Measurements from ENCODE around the gene SPEG. TPM values are rescaled to one million over a fixed set of nuclear protein-coding genes. Genes with fewer than 3 reads are reported as not detected.

Gene SPEG
- total RNA-seq (2022; extraction: Qiagen RNA extraction) = 7.0 to 12.6 TPM (median 9.4 TPM) in 5 replicates

GRCh38 chr2:219434718-219435525 lies at the start of gene SPEG:
TSS of gene SPEG (plus strand) at chr2:219434843. CDS start at chr2:219434978, 135 bp downstream.

GRCh38 chr2:219387306-219388120 lies 47.1 kb upstream of the SPEG start, which contains the start of gene DNPEP:
TSS of gene DNPEP (minus strand) at chr2:219387912. CDS start at chr2:219387794, 118 bp downstream.

DNA sequence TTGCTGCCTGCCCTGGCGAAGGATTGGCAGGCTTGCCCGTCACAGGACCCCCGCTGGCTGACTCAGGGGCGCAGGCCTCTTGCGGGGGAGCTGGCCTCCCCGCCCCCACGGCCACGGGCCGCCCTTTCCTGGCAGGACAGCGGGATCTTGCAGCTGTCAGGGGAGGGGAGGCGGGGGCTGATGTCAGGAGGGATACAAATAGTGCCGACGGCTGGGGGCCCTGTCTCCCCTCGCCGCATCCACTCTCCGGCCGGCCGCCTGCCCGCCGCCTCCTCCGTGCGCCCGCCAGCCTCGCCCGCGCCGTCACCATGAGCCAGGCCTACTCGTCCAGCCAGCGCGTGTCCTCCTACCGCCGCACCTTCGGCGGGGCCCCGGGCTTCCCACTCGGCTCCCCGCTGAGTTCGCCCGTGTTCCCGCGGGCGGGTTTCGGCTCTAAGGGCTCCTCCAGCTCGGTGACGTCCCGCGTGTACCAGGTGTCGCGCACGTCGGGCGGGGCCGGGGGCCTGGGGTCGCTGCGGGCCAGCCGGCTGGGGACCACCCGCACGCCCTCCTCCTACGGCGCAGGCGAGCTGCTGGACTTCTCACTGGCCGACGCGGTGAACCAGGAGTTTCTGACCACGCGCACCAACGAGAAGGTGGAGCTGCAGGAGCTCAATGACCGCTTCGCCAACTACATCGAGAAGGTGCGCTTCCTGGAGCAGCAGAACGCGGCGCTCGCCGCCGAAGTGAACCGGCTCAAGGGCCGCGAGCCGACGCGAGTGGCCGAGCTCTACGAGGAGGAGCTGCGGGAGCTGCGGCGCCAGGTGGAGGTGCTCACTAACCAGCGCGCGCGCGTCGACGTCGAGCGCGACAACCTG lies 16.3 kb upstream of the SPEG start, which contains the start of gene DES:
TSS of gene DES (plus strand) at position 223 of the 857 bp plus-strand sequence. CDS start at position 309, 86 bp downstream.

DNA sequence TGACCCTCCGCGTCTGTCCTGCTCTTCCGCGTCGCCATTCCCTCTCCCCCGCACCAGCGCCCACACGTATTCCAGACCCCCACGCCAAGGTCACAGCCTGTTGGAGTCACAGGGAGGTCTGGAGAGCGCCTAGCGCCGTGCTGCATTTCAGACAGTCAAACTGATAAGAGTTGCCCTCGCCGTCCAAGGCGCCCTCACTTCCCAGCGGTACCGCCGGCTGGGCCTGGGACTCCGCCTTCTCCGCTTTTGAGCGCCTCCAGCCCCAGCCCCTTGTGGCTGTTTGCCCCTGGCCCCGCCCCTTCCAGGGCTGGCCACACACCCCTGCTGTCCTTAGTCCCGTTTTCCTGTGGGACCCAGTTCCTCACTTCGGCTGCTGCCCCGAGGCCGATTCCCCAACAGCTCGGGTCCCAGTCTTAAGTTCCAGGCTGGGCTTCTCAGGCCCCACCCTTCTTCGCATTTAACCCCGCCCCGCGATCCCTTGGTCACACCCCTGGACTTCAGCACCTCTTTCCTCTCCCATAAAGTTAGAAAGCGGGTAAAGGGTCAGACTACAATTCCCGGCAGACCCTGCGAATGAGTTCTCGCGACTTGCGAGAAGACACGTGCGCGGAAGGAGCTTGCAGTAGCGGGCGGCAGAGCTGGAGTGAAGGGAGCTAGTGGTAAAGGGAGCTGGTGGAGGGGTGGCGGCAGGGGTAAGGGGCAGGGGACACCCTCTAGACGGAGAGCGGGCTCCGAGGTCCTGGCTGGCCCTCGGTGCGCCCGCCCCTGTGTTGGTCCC lies 63.8 kb downstream of the SPEG start, which contains the start of gene GMPPA:
TSS of gene GMPPA (plus strand) at position 612 of the 778 bp plus-strand sequence. CDS start 1,085 bp downstream, outside the sequence.

DNA sequence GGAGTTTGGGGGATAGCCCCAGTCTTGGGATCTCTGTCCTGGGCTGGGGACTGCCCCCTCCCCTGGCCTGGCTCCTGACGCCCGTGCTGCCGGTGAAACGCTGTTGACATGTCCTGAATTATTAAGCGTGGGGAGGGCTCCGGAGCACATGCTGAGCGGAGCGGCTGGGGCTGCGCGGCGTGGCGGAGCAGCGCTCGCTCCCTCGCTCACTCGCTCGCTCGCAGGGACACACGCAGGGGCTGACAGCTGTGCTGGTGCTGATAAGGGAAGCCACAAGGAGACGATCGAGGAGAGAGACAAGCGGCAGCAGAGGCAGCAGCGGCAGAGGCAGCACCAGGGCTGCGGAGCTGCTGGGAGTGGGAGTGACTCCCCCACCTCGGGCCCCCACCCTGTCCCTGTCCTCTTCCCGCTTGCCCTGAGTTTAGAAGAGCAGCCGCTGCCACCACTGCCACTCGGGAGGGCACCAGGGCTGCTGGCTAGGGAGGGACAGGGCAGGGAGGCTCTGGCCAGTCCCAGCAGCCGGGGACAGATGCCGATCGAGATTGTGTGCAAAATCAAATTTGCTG lies 79.6 kb downstream of the SPEG start, which contains the start of gene ASIC4:
TSS of gene ASIC4 (plus strand) at position 287 of the 566 bp plus-strand sequence. CDS start at position 530, 243 bp downstream.

DNA sequence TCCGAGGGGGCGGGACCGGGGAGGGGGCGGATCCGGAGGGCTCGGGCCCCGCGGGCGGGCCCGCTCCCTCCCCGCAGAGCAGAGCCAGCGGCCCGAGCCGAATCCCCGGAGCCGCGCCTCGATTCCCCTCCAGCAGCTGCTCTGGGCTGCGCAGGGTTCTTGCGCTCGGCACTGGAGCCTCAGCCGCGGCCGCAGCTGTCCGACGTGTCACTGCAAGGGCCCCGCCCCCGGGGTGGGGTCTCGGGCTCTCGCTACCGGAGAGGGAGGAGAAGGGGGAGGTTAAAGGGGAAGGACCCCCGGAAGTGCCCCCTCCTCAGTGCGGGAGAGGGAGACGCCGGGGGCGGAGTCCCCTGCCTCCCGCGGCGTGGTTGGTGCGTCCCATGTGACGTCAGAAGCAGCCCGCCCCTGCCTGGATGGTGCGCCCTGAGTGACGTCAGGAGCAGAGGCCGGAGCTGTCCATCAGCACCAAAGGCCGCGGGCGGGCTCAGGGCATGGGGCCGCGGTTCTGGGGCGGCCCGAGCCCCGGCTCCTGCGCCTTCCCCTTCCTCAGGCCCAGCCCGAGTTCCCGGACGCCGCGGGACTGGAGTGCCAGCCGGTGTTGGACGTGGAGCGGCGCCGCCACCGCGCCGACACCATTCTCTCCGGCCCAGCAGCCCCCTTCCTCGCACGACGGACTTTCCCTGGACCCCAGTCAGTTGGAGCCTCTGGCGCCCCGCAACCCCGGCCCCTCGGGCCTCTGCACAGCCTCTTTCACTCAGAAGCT lies 109.1 kb downstream of the SPEG start, which contains the start of the genes CHPF and TMEM198:
TSS of gene CHPF (minus strand) at position 214 of the 763 bp plus-strand sequence. CDS start 271 bp downstream, outside the sequence.
TSS of gene TMEM198 (plus strand) at position 433 of the 763 bp plus-strand sequence. CDS start 700 bp downstream, outside the sequence.

Other genes with a start within 250 kb of the SPEG start
- 12.3 to 20.7 TPM (median 19.3 TPM) in 5 replicates for gene ZFAND2B, start 228.1 kb upstream of the SPEG start, total RNA-seq (2022; extraction: Qiagen RNA extraction)
- 22.3 to 30.8 TPM (median 27.9 TPM) in 5 replicates for gene ABCB6, start 215.9 kb upstream of the SPEG start, total RNA-seq (2022; extraction: Qiagen RNA extraction)
- gene ATG9A, start 205.2 kb upstream of the SPEG start, total RNA-seq (2022; extraction: Qiagen RNA extraction) = 33.6 to 46.8 TPM (median 45.2 TPM) in 5 replicates
- gene ANKZF1, start 205.0 kb upstream of the SPEG start, total RNA-seq (2022; extraction: Qiagen RNA extraction) = 11.5 to 16.9 TPM (median 13.8 TPM) in 5 replicates
- 6.0 to 7.1 TPM (median 6.6 TPM) in 5 replicates for gene GLB1L, start 189.4 kb upstream of the SPEG start, total RNA-seq (2022; extraction: Qiagen RNA extraction)
- gene STK16, start 189.4 kb upstream of the SPEG start, total RNA-seq (2022; extraction: Qiagen RNA extraction) = 25.9 to 30.2 TPM (median 28.5 TPM) in 5 replicates
- 0.12 to 0.20 TPM (median 0.16 TPM) in 3 of 5 replicates, not detected in the others for gene TUBA4B, start 181.6 kb upstream of the SPEG start, total RNA-seq (2022; extraction: Qiagen RNA extraction)
- gene TUBA4A, start 180.9 kb upstream of the SPEG start, total RNA-seq (2022; extraction: Qiagen RNA extraction) = 250 to 308 TPM (median 286 TPM) in 5 replicates
- gene DNAJB2, start 155.5 kb upstream of the SPEG start, total RNA-seq (2022; extraction: Qiagen RNA extraction) = 29.5 to 38.9 TPM (median 35.6 TPM) in 5 replicates
- gene PTPRN, start 125.4 kb upstream of the SPEG start, total RNA-seq (2022; extraction: Qiagen RNA extraction) = 0.97 to 1.8 TPM (median 1.4 TPM) in 5 replicates
- gene RESP18, start 102.1 kb upstream of the SPEG start, total RNA-seq (2022; extraction: Qiagen RNA extraction) = not detected in 5 replicates
- 52.0 to 63.4 TPM (median 55.8 TPM) in 5 replicates for gene DNPEP, start 46.9 kb upstream of the SPEG start, total RNA-seq (2022; extraction: Qiagen RNA extraction)
- gene DES, start 16.5 kb upstream of the SPEG start, total RNA-seq (2022; extraction: Qiagen RNA extraction) = 0.38 to 0.47 TPM (median 0.45 TPM) in 5 replicates
- gene GMPPA, start 64.0 kb downstream of the SPEG start, total RNA-seq (2022; extraction: Qiagen RNA extraction) = 33.1 to 38.9 TPM (median 37.2 TPM) in 5 replicates
- 0.05 to 0.08 TPM (median 0.05 TPM) in 4 of 5 replicates, not detected in the other for gene ASIC4, start 79.6 kb downstream of the SPEG start, total RNA-seq (2022; extraction: Qiagen RNA extraction)
- 16.9 to 30.5 TPM (median 28.2 TPM) in 5 replicates for gene CHPF, start 109.0 kb downstream of the SPEG start, total RNA-seq (2022; extraction: Qiagen RNA extraction)
- gene TMEM198, start 109.2 kb downstream of the SPEG start, total RNA-seq (2022; extraction: Qiagen RNA extraction) = 0.56 to 1.2 TPM (median 1.1 TPM) in 5 replicates
- 15.2 to 24.0 TPM (median 22.3 TPM) in 5 replicates for gene OBSL1, start 136.7 kb downstream of the SPEG start, total RNA-seq (2022; extraction: Qiagen RNA extraction)
- gene INHA, start 137.5 kb downstream of the SPEG start, total RNA-seq (2022; extraction: Qiagen RNA extraction) = 0.35 to 0.47 TPM (median 0.38 TPM) in 5 replicates
- gene STK11IP, start 163.0 kb downstream of the SPEG start, total RNA-seq (2022; extraction: Qiagen RNA extraction) = 9.9 to 18.3 TPM (median 16.3 TPM) in 5 replicates
- gene SLC4A3, start 192.8 kb downstream of the SPEG start, total RNA-seq (2022; extraction: Qiagen RNA extraction) = 1.9 to 4.0 TPM (median 2.9 TPM) in 5 replicates

Data from A549 treated with dexamethasone at 1 μM for 4 hours (cell line).